GM18526 (cell line): ENCODE measurements around the gene TUBA4B.

Experiments used
- POLR2A ChIP-seq: IDR thresholded peaks from 3 replicates; pipeline ENCODE4 v1.6.1; 2011; ENCODE audit not compliant: insufficient read length; ENCODE audit errors: extremely low read depth

TUBA4B gene

DNA sequence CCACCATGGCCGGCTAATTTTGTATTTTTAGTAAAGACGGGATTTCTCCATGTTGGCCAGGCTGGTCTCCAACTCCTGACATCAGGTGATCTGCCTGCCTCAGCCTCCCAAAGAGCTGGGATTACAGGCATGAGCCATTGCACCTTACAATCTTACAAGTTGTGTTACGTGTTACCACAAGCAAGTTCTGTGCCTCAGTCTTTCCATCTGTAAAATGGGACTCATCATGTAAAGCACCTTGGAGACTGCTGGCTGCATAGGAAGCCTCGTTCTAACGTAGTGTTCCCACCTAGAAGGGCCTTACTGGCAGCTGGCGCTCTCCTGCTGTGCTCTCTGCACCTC, 36.1 kb downstream of the TUBA4B start:
- no peak for TF ChIP-seq POLR2A

DNA sequence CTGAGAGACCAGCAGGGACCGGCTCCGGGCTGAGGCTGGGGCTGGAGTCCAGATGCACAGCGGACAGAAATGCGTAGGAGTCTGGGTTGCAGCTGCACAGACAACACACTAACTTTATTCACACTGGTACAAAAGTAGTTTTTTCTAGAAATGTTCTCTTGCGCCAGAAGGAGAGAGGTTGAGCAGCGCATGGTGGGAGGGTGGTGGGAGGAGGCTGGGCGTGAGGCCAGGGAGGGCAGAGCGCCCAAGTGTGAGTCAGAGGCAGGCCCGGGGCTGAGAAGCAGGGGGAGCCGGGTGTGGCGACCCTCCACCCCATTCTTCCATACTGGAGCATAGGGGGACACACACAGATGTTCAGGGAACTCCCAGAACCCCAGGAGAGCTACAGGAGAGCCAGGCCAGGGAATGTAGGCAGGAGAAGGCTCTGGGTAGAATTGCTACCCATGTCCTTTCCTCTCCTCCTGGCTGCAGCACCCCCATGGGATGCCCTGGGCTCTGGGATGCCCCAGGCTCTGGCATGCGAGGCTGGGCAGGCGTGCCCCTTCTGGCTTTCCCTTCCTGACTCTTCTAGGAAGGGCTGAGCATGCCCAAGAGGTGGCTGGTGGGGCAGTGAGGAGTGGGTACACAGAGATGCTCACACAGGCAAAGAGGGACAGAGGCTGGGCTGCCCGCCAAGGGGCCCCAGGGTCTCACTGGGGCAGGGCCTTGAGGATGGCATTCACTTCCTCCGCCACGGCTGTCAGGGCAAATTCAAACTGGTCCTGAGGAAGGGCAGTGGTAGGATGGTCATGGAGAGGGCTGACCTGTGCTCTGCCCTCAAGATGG, 36.7 kb downstream of the TUBA4B start:
- TF ChIP-seq POLR2A: no peak

DNA sequence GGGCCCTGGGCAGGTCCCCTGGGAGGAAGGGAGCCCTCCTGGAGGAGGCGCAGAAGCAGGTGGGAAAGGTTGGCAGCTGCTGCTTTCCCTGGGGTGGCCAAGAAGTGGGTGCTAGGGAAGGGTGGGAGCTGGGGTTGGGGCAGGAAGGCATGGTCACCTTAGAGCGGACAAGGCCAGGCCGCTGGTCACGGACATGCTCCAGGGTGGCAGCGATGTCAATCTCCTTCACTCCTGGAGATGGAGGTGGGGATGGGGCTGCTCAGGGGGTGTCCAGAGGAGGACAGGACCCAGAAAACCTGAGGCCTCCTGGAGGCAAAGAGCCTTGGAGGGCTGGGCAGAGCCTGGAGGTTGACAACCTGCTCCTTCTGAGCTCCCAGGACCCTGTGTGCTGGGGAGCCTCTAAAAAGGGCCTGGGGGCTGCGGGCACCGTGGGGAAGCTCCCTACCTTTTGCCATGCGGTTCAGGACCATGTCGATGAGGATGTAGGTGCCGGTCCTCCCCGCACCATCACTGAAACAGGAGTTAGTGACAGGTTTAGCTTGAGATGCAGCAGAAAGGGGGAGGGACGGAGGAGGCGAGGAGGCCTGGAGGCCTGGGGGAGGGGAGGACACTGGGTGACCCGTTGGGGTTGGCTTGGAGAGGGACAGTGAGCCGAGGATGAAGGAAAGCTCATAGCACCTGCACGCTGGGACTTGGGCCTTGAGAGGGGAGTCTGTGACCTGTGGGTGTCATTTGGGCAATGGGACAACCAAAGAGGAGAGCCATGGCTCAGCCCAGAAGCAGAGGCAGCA, 37.5 kb downstream of the TUBA4B start:
- TF ChIP-seq POLR2A: no peak

DNA sequence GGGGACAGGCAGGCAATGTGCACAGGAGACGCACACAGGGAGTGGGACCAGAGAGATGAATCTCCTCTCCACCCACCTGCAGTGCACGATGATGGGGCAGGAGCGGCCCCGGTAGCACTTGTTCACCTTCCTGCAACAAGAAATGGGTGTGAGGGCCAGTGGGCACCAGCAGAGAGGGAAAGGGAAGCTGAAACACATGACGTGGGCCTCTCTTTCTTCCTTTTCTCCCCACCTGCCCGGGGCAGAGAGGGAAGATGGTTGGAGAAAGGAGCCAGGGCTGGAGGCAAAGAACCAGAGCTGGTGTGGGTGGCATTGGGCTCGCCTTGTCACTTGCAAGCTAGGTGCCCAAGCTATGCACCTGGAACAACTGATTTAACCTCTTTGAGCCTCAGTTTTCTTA, 38.4 kb downstream of the TUBA4B start:
- no peak for TF ChIP-seq POLR2A

DNA sequence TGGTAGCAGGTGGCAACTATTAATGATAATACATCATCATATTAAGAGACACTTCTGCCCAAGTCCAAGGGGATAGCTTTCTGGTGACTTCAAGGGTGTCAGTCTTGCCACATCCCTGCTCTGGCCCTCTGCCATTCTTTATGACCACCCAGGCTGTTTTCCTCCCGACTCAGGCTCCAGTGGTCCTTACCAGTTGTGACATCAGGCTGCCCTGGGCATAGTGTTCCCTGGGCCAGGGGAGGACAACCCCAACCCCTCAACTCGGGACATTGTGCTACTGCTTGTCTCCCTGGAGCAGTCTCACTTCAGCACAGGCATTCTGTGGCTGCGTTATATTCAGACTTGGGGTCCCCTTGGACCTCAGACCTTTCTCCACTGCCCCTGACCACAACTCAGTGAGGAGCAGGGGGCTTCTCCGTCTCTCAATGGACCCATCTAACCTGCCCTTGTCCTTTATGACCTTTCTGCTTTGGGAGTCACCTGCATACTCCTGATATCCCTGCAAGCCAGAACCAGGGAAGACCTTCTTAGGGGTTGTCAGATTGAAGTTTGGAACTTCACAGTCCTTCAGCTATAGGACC, 39.0 kb downstream of the TUBA4B start:
- TF ChIP-seq POLR2A: no peak

DNA sequence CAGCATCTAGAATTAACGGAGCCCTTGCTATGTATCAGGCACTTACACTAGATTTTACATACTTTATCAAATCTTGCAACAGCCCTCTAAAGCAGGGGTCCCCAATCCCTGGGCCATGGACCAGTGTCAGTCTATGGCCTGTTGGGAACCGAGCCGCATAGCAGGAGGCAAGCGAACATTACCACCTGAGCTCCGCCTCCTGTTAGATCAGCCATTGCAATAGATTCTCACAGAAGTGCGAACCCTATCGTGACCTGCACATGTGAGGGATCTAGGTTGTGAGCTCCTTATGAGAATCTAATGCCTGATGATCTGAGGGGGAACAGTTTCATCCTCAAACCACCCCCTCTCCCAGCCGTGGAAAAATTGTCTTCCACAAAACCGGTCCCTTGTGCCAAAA, 39.6 kb downstream of the TUBA4B start:
- no peak for TF ChIP-seq POLR2A

DNA sequence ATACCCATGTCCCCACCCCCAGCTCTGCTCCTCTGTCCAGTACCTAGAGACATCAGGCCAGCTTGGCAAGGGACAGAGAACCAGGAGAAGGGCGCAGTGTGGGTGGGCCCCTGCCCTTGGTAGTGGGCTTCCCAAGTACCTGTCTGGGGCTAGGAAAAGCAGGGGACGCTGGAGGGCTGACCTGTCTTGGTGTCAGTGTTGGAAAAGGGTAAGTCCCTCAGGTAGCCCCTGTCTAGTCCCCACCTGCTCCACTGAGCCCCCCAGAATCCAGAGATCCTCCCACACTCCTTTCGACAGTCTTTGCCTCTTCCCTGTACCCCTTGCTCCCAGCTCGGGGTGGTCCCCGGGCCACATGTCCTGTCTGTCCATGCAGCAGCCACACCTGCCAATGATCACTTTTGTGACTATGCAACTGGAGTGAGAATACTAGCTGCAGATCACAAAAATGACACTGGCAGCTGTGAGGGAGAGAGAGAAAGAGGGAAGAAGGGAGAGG, 40.7 kb downstream of the TUBA4B start:
- TF ChIP-seq POLR2A: no peak

DNA sequence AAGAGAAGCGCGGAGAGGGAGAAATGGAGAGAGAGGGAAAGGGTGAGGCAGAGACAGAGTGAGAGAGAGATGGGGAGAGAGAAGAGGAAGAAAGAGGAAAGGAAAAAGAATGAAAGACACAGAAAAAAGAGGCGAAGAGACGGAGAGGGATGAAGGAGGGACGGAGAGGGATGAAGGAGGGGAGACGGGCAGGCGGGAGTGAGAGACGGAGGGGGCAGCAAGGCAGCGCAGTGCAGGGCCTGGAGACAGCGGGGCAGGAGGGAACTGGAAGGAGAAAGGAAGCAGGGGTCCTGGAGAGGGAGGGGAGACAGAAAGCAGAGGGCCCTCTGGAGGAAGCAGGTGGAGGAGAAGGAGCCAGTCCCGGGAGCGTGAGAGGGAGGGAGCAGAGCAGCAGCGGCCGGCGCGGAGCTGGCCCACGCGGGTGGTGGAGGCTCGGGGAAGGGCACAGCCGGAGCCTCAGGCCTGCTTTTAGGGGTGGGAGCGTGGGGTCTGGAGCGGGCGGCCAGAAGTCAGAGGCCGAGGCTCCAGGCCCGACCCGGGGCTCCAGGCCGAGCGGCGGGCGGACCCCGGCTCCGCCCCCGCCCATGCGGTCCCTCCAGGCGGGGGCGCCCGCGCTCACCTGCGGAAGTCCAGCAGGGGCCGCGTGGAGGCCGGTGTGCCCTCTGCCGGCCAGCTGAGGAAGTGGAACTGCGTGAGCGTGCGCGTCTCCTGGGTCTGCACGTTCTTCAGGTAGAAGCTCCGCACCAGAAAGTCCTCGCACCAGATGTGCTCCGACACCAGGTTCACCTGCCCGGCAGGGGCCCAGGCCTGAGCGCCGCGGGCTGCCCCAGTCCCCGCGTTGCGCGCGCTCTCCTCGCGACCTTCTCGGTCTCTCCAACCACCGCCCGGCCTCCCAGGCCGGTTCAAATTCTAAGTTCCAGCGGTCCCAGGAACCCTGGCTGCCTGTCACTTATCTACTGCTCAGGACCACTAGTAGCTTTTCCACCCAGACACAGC, 41.6 kb downstream of the TUBA4B start:
- peak; percentile 52 for TF ChIP-seq POLR2A

DNA sequence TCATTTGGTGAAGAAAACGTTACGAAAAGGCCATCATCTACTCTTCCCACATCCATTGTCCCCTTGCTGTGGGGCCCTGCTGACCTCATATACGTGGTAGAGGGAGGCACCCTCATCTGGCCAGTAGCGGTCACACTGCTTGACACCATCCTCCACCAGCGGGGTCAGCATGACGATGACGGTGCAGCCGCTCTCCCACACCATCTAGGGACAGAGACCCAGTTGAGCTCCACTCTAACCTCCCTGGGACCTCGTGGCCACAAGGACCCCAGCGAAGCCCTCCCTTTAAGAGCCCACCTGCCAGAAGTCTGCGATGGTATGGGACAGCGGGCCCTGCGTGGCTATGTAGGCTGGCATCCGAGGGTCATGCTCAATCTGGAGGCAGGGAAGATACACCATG, 43.1 kb downstream of the TUBA4B start:
- TF ChIP-seq POLR2A: no peak

DNA sequence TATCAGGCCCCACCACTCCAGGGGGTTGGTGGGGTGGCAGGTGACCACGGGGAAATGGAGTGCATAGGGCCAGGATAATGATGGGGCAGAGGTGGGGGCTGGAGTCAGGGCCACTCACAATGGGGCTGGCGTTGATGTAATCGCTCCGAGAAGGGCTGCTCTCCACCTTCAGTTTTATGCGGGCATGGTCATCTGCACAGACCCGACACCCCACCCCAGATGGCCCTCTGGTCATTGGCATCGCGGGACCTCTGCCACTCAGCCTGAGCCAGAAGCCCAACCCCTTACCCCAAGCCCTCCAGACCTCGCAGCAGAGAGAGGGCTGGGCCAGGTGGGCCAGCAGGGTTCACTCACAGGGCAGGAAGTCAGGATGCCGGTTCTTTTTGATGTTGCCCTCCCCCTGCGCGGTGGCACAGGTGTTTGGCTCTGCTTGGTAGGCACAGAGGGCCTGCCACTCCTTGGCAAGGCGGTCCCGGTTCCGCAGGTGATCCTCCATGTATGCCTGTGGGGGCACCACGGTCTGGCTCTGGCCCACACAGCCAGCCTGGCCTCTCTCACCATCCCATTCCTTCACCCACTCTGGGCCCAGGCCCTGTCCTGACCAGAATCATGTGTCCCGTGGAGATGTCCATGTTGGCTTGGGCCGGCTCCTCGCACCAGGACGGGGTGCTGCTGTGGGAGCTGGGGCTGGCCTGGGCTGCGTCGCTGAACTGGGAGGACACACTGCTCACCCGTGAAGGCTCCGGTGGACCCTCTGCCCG, 43.8 kb downstream of the TUBA4B start:
- no peak for TF ChIP-seq POLR2A

DNA sequence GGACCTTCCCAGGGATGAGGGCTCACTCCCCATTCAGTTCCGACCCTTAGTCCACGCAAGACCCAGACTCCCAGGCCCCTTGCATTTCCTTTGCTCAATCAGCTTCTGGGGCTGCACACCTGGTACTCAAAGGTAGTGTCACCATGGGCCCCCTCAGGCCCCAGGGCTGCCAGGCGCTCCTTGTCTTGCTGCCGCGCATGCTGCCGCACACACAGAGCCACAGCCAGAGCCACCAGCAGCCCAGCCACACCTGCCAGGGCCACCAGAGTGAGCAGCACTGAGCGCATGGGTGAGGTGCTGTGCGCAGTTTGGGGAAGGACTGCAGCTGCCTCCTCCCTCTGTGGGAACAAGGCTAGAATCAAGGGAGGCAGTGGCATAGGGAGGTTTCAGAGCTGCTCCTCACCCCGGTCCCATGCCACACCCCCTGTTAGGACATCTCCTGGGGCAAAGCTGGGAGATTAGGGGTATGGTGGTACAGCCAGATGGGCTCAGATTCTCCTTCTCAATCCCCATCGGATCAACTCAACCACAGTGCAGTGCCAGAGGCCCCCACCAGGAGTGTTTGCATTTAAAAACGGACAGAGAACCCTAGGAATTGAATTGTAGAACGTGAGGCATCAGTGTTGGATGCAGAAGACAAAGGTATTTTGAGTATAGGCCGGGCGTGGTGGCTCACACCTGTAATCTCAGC, 44.9 kb downstream of the TUBA4B start:
- no peak for TF ChIP-seq POLR2A

DNA sequence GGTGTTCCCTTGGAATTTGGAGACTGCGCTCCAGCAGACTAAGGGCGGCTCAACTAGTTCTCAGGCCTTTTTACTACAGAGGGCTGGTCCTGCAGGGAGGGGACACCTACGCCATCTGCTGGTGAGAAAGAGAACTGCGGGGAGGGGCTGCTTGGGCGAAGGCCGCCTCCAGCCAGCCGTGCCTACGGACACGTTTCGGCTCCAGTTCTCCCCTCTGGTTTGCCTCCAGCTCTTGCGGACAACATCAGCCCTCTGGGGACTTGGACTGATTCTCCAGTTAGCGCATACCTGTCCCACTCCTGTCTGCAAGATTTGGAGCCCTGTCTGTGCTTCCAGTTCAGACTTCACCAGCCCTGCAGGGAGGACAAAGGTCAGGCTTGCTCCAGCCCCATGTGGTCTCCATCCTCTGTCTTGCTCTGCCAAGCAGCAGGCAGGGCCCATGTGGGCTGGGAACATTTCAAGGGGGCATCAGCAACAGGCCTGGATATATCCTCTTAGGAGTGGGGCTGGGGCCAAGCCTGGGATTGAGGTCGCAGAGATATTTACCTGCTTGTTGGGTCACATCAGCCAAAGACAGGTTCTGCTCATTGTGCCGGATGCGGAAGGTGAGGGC, 45.8 kb downstream of the TUBA4B start:
- TF ChIP-seq POLR2A: no peak

DNA sequence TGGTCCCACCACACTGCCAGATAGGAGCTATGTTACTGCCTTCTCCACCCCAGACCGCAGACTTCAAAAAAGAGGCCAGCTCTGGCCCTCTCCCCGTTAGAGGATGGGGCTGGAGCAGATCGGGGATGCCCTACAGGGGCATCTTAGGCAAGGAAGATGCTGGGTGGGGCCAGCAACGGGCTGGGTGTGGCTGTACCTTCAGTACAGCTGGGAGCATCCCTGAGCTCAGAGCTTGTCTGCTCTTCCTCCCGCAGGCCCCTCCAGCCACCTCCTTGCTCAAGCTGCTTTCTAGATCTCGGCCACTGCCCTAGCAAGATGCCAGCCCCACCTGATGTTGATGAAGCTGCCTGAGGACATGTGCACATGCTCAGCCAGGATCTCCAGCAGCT, 46.3 kb downstream of the TUBA4B start:
- TF ChIP-seq POLR2A: no peak
